NT2/D1 (cell line): ENCODE data around the gene THBS2.

Experiments
- SUZ12 ChIP-seq: IDR thresholded peaks from 2 replicates; pipeline ENCODE4 v1.6.1; 2011; ENCODE audit not compliant: insufficient read length, insufficient read depth; ENCODE audit errors: extremely low read depth
- YY1 ChIP-seq: IDR thresholded peaks from 2 replicates; pipeline ENCODE4 v1.6.1; 2011; ENCODE audit not compliant: insufficient read length, insufficient read depth
- ZNF274 ChIP-seq: IDR thresholded peaks from 2 replicates; pipeline ENCODE4 v1.6.1; 2011; ENCODE audit warnings: mild to moderate bottlenecking, low read depth, low read length

DNA sequence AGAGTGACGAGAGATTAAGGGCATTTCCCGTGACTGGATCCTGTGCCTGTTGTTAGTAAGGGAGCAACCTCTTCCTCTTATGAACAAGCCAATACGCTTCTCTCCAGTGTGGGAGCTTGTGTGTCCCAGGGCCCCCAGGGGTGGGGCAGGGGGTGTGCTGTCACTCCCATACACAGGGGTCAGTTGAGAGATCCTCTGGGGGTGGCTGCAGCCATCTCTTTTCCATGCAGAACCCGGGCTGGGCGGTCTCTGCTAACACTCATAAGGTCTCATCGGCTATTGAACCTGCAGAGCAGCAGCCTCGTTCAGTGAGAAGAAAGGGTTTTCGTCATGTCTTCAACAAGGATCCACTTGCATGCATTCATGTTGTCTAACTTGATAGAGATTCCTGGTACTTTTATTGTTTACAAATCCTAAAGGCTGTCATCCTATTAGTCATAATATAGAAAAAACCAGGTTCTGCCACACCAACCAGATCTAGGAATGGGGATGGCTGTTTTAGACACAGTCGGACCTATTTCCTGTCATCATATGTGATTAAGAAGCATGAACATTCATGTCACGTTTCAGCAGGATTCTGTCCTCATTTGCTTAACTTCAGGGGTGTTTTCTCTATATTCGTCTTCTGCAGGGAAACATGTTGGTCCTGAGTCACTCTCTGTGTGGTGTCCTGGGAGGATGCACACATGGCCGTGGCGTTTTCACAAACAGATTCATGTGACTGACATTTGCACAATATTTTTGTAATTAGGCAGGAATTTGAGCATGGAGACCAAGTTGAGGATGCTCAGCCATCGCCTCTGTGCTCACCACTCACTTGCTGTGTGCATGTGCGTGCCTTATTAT lies 13.3 kb upstream of the THBS2 start:
- no peak for TF ChIP-seq ZNF274
- no peak for TF ChIP-seq YY1
- no peak for TF ChIP-seq SUZ12
